ENCODE data around the gene INHBC.

Gene INHBC

GRCh38 chr12:57469296-57470164 is 34.9 kb downstream of the INHBC start:
- DNase-seq, result no peak

DNA sequence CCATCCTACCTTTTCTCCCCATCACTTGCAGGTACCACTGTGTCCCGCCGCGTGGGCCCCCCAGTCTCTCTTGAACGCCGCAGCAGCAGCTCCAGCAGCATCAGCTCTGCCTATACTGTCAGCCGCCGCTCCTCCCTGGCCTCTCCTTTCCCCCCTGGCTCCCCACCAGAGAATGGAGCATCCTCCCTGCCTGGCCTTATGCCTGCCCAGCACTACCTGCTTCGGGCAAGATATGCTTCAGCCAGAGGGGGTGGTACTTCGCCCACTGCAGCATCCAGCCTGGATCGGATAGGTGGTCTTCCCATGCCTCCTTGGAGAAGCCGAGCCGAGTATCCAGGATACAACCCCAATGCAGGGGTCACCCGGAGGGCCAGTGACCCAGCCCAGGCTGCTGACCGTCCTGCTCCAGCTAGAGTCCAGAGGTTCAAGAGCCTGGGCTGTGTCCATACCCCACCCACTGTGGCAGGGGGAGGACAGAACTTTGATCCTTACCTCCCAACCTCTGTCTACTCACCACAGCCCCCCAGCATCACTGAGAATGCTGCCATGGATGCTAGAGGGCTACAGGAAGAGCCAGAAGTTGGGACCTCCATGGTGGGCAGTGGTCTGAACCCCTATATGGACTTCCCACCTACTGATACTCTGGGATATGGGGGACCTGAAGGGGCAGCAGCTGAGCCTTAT is 35.8 kb downstream of the INHBC start:
- no peak for DNase-seq

DNA sequence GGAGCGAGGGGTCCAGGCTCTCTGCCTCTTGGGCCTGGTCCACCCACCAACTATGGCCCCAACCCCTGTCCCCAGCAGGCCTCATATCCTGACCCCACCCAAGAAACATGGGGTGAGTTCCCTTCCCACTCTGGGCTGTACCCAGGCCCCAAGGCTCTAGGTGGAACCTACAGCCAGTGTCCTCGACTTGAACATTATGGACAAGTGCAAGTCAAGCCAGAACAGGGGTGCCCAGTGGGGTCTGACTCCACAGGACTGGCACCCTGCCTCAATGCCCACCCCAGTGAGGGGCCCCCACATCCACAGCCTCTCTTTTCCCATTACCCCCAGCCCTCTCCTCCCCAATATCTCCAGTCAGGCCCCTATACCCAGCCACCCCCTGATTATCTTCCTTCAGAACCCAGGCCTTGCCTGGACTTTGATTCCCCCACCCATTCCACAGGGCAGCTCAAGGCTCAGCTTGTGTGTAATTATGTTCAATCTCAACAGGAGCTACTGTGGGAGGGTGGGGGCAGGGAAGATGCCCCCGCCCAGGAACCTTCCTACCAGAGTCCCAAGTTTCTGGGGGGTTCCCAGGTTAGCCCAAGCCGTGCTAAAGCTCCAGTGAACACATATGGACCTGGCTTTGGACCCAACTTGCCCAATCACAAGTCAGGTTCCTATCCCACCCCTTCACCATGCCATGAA is 36.5 kb downstream of the INHBC start:
- no peak for DNase-seq

DNA sequence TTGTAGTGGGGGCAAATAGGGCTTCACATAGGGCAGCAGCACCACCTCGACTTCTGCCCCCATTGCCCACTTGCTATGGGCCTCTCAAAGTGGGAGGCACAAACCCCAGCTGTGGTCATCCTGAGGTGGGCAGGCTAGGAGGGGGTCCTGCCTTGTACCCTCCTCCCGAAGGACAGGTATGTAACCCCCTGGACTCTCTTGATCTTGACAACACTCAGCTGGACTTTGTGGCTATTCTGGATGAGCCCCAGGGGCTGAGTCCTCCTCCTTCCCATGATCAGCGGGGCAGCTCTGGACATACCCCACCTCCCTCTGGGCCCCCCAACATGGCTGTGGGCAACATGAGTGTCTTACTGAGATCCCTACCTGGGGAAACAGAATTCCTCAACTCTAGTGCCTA is 37.1 kb downstream of the INHBC start:
- no peak for DNase-seq

- no peak for DNase-seq
These were observed 37.8 kb downstream of the INHBC start for GRCh38 chr12:57472391-57472790.

GRCh38 chr12:57473392-57473791 is 38.8 kb downstream of the INHBC start:
- no peak for DNase-seq

DNA sequence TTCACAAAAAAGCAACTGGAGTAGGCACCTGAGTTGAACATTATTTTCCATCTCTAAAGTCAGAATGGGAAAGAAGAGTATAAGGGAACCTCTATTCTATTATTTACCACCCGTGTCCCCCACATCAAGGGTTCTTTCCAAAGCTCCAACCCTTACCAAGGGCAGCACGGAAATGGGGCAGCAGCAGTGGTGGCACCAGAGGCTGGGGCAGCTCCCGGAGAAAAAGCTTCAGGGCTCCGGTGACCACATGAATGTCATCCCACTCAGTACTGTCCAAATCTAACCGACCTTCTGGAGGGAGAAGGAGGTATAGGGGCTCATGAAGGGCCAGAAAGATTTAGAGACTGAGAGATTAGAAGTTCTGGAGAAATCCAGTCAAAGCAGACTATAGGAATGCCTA is 39.3 kb downstream of the INHBC start:
- DNase-seq, result no peak

DNA sequence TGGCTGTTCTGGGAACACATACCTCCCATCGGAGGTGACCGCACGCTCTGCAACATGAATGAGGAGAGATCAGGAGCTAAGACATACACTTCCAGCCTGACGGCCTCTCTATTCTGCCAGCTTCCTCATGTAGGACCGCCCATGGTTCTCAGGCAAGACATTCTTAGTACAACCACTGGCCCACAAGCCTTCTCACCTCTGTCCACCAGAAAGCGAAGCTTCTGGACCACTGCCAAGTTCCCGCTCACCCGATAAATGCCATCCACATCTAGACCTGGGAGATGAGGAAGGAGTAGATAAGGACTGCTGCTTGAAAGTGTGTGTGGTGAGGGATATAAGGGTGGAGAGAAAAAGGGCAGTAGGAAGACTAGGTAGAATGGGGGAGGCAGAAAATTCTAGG is 39.8 kb downstream of the INHBC start:
- DNase-seq, result no peak

DNA sequence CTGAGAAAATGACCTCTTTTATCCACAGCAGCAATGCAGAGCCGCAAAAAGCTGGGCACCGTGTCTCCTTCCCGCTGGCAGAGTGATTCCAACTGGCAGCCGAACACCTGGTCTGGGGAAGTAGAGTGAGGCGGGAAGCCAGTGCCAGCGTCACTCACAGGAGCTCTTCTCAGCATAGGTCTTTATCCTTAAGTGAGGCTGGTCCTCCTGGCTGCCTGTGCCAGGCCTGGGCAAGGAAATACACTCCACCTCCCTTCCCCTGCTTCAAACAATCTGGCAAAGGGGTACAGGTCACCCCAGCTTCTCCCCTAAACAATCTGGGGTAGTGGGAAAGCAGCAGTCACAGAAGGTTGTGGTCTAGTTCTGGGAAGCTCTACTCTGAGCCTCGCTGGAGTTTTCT is 40.3 kb downstream of the INHBC start:
- no peak for DNase-seq

DNA sequence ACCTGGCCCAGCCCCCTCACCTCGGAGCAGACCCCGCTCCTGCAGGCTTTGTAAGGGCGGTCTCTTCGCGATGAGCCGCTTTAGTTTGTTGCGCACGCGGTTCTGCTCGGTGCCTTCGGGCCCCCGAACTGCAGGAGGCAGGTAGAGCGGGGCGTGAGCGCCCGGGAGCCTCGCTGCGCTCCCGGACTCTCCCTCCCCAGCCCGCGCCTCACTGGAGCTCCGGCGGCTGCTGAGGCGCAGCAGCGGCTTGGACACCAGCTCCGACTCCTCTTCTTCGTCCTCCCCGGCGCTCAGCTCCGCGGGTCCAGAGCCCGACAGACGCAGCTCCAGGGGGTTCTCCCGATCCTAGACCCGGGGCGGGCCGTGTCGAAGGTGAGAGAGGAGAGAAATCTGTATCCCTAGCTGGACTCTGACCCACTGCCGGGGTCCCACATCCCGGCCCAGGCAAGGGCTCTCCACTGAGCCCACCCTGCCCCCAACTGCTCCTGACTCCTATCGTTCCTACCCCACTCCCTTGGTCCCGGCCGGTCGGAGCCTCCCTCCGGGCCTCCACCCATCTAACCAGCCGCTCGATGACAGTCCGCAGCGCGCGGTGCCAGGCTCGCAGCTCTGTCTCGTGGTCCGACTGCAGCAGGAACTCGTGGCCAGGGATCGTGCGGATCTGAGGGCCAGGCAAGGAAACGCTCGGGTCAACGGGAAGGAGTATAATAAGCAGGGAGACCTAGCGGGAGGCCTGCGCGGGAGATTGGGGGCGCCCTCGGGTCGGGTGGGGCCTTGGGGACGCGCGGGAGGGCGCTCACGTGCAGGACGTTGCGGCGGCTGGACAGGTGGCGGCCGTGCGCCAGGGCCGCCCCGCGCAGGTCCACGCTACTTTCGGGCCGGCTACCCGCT is 40.9 kb downstream of the INHBC start:
- no peak for DNase-seq

DNA sequence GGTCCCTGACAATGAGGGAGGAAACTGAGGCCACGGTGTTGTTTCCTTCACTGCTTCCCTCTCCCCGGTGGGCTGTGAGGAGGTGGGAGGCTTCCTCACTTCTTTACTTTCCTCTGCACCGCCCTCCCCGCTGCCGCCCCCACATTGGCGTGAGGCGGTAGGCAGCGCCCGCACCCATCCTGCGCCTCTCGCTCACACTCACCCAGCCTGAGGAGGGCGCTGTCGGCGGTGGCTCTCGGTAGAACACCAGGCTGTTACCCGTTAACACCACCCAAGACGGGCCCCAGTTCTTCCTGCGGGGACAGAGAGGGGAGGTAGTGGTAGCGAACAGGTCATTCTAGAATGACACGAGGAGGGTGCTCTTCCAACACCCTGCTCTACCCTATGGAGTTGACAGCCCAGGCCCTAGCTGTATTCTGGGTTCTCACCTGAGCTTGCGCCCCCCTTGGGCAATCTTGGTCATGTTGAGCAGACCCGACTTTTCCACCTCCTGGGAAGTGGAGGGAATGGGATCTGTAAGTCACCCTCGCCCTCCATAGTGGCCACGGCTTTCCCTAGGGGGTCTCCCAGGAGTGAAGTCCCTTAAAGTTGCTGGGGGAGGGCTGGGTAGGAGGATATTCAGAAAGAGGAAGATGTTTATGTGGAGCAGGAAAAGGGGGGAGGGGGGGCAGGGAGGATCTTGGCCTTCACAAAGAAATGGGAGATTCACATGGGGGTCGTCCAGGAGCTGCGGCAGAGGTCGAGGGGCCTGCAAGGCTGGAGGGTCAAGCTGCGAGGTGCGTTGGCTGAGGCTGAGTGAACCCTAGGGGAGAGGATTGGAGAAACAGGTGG is 41.8 kb downstream of the INHBC start:
- no peak for DNase-seq

GRCh38 chr12:57476993-57477709 is 42.6 kb downstream of the INHBC start:
- no peak for DNase-seq

GRCh38 chr12:57477710-57478681 is 43.4 kb downstream of the INHBC start:
- DNase-seq, result no peak

DNA sequence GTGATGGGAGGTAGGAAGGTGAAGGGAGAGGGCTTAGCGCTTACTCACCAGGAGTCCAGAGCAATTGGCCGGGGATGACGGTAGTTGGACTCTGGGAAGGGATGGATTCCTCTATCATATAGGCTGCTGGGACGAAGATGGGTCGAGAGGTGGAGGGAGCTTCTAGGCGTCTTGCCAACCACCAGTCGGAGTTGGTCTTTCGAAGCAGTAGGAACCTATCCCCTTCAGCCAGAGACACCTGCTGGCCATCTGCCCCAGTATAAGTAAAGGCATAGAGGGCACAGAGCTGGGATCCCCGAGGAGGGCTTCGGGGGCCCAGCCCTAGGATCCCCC is 44.4 kb downstream of the INHBC start:
- DNase-seq, result no peak

DNA sequence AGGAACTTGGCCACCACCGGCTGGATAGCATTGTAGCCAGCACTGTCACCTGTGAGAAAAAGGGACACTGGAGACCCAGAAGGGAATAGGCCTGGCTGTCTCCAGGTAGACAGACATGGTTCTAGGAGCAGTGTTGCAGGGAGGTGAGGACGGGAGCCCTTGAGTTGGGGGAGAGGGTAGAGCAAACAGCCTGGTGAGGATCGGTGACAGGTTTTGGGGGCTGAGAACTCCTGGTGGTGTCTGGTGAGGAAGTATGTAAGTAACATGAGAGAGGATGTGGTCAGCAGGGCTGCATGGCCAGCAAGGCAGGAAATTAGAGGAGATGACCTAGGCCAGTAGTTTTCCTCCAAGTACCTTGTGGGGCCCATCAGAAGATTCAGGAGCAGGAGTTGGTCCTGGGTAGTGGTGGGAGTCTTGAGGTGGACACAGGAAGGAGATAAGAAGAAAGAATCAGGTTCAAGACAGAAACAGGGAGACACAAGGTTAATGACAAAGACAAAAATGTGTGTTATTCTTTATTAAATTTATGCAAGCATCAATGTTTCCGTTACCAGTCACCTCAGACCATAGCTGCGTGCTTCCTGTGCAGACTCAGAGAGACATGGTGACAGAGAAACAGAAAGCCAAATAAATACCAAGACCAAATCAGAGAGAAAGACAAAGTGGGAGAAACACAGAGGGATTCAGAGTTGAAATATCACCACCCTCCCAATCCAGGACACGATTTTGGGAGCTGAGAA is 45.0 kb downstream of the INHBC start, which contains the start of gene ARHGAP9:
TSS of gene ARHGAP9 (minus strand) at position 491 of the 740 bp plus-strand sequence. CDS start at position 31, 460 bp downstream.
- no peak for DNase-seq

GRCh38 chr12:57481671-57482070 is 47.1 kb downstream of the INHBC start:
- DNase-seq, result no peak

- no peak for DNase-seq
These were observed 48.9 kb downstream of the INHBC start for GRCh38 chr12:57483466-57483865.

DNA sequence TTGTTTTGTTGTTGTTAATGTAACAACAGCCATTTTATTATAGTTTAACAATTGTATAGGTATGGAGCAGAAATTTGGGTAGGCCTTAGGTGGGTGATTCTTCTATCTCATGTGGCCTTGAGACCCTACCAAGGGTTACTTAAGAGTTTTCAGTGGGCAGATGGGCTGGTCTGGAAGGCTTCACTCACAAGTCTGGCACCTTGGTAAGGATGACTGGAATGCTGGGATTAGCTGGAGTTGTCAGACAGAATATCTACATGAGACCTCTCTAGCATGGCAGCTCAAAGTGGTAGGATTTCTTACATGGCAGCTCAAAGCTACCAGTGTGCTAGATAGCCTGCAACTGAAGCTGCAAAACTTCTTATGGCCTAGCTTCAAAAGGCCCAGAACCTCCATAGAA is 51.1 kb downstream of the INHBC start:
- DNase-seq, result no peak

DNA sequence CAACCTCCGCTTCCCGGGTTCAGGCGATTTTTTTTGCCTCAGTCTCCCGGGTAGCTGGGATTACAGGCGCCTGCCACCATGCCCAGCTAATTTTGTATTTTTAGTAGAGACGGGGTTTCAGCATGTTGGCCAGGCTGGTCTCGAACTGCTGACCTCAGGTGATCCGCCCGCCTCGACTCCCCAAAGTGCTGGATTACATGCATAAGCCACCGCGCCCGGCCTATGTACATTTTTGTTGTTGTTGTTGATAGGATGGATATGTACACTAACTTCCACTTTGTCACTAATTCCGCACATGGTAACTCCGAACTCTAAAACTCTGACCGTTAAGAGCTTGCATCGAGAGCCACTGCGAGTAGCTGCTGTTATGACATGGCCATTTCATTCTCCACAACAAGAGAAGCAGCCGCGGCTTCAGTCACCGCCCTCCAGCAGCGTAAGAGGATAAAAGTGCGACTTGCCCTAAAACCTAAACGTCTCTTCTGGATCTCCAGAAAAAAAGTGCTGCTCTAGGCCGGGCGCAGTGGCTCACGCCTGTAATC is 52.5 kb downstream of the INHBC start:
- DNase-seq, result no peak

Measured in NCI-H748 treated with DMSO at 0.1 percent for 48 hours (cell line).